Gastroesophageal sphincter (tissue), 3 donors: Measurements from ENCODE around the gene NKD1.

Experiments used
- EP300 ChIP-seq: sonication (generic); formaldehyde crosslinking; IDR thresholded peaks from one replicate; pipeline ENCODE4 v1.6.1; 2017; ENCODE audit warnings: antibody characterized with exemption, mild to moderate bottlenecking
- TF ChIP-seq, protein P1 (sequence below), 4 experiments: fragments of 200-600 bp in 2 of 4; fragments of 450-650 bp in 2 of 4; sonication (generic) in 1 of 4; IDR thresholded peaks; one replicate each; pipeline ENCODE4 v1.5.1; 2017 to 2019; ENCODE audit warnings: antibody characterized with exemption in 4 of 4, mild to moderate bottlenecking in 2 of 4, moderate library complexity in 2 of 4

DNA sequence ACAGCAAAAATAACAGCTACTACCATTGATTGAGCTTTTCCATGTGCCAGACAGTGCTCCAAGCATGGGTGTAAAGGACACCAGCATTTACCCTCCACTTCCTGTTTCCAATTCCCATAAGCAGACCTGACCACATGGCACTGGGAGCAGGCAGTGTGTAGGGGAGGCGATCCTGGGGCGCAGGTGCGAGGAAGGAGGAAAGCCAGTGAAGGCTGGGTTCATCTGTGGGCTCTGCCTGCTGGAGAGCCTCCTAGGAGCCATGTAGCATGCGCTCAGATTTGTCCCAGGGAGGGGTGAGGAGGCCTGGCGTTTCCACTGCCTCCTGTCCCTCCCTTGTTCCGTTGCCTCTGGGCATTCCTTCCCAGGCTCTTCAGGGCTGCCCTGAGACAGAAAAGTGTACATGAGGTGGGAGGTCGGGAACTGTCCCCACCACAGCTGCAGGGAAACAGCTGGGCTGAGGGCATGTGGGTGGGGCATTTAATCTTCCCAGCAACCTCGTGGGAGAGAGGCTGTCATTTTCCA, 76.3 kb downstream of the NKD1 start:
- TF ChIP-seq EP300, result no peak
- TF ChIP-seq, protein P1, sequence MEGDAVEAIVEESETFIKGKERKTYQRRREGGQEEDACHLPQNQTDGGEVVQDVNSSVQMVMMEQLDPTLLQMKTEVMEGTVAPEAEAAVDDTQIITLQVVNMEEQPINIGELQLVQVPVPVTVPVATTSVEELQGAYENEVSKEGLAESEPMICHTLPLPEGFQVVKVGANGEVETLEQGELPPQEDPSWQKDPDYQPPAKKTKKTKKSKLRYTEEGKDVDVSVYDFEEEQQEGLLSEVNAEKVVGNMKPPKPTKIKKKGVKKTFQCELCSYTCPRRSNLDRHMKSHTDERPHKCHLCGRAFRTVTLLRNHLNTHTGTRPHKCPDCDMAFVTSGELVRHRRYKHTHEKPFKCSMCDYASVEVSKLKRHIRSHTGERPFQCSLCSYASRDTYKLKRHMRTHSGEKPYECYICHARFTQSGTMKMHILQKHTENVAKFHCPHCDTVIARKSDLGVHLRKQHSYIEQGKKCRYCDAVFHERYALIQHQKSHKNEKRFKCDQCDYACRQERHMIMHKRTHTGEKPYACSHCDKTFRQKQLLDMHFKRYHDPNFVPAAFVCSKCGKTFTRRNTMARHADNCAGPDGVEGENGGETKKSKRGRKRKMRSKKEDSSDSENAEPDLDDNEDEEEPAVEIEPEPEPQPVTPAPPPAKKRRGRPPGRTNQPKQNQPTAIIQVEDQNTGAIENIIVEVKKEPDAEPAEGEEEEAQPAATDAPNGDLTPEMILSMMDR (IDR thresholded peaks at IDR 0.05), result no peak
